Measurements from ENCODE around the gene PHF23.
A peak's percentile ranks its signal among the peaks of the same experiment; 100 is the strongest.

Gene PHF23

GRCh38 chr17:7228920-7229319 lies 10.3 kb downstream of the PHF23 start:
- Histone ChIP-seq H3K4me2 (ENCODE audit: insufficient read depth, low read length, poor library complexity, severe bottlenecking) (no peak overlapping the region), H3K9ac (ENCODE audit: low read depth, low read length, poor library complexity) (no peak overlapping the region), H3K27ac (replicated peaks; ENCODE audit: low read length) (no peak overlapping the region), H3K27me3 (ENCODE audit: control insufficient read depth in 3 of 3, insufficient read depth in 3 of 3, low read depth in 1 of 3, low read length in 3 of 3) (no peaks in the 10 kb centered on the region), H2BK5ac (ENCODE audit: low read length) (peak overlapping the region; percentile 53), H4K91ac (ENCODE audit: low read depth, low read length, poor library complexity) (no peak overlapping the region), H3K18ac (ENCODE audit: low read length) (no peak overlapping the region), H2BK12ac (ENCODE audit: low read length) (no peak overlapping the region), H2BK15ac (ENCODE audit: low read length) (no peak overlapping the region), H3K4ac (ENCODE audit: low read length) (no peak overlapping the region), H4K8ac (ENCODE audit: low read depth, low read length) (no peak overlapping the region), H3K9me3 (replicated peaks in 1 of 2; ENCODE audit: control insufficient read depth in 2 of 2, insufficient read depth in 1 of 2, low read depth in 1 of 2, low read length in 2 of 2) (no peaks in the 10 kb centered on the region), H3K23ac (ENCODE audit: low read depth, low read length, poor library complexity) (peak overlapping the region; percentile 43), H2AFZ (ENCODE audit: low read length) (no peak overlapping the region), H2BK120ac (ENCODE audit: low read depth, low read length) (no peak overlapping the region), H3K4me1 (ENCODE audit: control insufficient read depth in 2 of 2, insufficient read depth in 1 of 2, low read depth in 1 of 2, low read length in 2 of 2) (peaks cover 6 to 7% of the 10 kb centered on the region in 2 donors), H3K36me3 (replicated peaks in 1 of 2; ENCODE audit: control insufficient read depth in 2 of 2, insufficient read depth in 2 of 2, low read length in 2 of 2) (peaks cover 60 to 80% of the 10 kb centered on the region in 2 donors), H3K4me3 (ENCODE audit: low read length in 2 of 2) (no peak overlapping the region), H2AK5ac (ENCODE audit: low read depth, low read length) (no peak overlapping the region), H3K14ac (ENCODE audit: low read length) (no peak overlapping the region), H3K79me1 (ENCODE audit: low read depth, low read length) (peaks cover 13% of the 10 kb centered on the region)
- no peak for DNase-seq (ENCODE audit: low spot score)
- no CpG with 5 or more reads among the region's 14 CpGs for WGBS, 2 donors (ENCODE audit: extremely low coverage in 2 of 2, insufficient read length in 2 of 2, insufficient replicate concordance in 1 of 2)

- peaks cover 13% of the 10 kb centered on the region for H3K79me1 ChIP-seq (ENCODE audit: low read depth, low read length)
- H3K27me3 ChIP-seq (ENCODE audit: control insufficient read depth in 3 of 3, insufficient read depth in 3 of 3, low read depth in 1 of 3, low read length in 3 of 3): no peaks in the 10 kb centered on the region
- H3K9ac ChIP-seq (ENCODE audit: low read depth, low read length, poor library complexity): no peak overlapping the region
- no peak overlapping the region for H2BK120ac ChIP-seq (ENCODE audit: low read depth, low read length)
- no CpG with 5 or more reads among the region's 31 CpGs for WGBS, 2 donors (ENCODE audit: extremely low coverage in 2 of 2, insufficient read length in 2 of 2, insufficient replicate concordance in 1 of 2)
- no peak overlapping the region for H2AFZ ChIP-seq (ENCODE audit: low read length)
- H2BK12ac ChIP-seq (ENCODE audit: low read length): no peak overlapping the region
- no peaks in the 10 kb centered on the region for H3K9me3 ChIP-seq (replicated peaks in 1 of 2; ENCODE audit: control insufficient read depth in 2 of 2, insufficient read depth in 1 of 2, low read depth in 1 of 2, low read length in 2 of 2)
- H3K36me3 ChIP-seq (replicated peaks in 1 of 2; ENCODE audit: control insufficient read depth in 2 of 2, insufficient read depth in 2 of 2, low read length in 2 of 2): peaks cover 78 to 93% of the 10 kb centered on the region in 2 donors
- H2BK5ac ChIP-seq (ENCODE audit: low read length): no peak overlapping the region
- H4K91ac ChIP-seq (ENCODE audit: low read depth, low read length, poor library complexity): no peak overlapping the region
- no peak overlapping the region for H3K14ac ChIP-seq (ENCODE audit: low read length)
- no peak overlapping the region for H2AK5ac ChIP-seq (ENCODE audit: low read depth, low read length)
- no peak overlapping the region for H3K23ac ChIP-seq (ENCODE audit: low read depth, low read length, poor library complexity)
- no peak overlapping the region for H2BK15ac ChIP-seq (ENCODE audit: low read length)
- no peak overlapping the region for H3K4ac ChIP-seq (ENCODE audit: low read length)
- H4K8ac ChIP-seq (ENCODE audit: low read depth, low read length): no peak overlapping the region
- H3K18ac ChIP-seq (ENCODE audit: low read length): no peak overlapping the region
- no peak overlapping the region for H3K4me3 ChIP-seq (ENCODE audit: low read length in 2 of 2)
- no peak overlapping the region for H3K4me2 ChIP-seq (ENCODE audit: insufficient read depth, low read length, poor library complexity, severe bottlenecking)
- H3K27ac ChIP-seq (replicated peaks; ENCODE audit: low read length): no peak overlapping the region
- no peak for DNase-seq (ENCODE audit: low spot score)
- H3K4me1 ChIP-seq (ENCODE audit: control insufficient read depth in 2 of 2, insufficient read depth in 1 of 2, low read depth in 1 of 2, low read length in 2 of 2): peaks cover 0 to 2% of the 10 kb centered on the region in 2 donors
These were observed 12.2 kb downstream of the PHF23 start for GRCh38 chr17:7226721-7227710.

- no CpG with 5 or more reads among the region's 21 CpGs for whole genome bisulfite sequencing, 2 donors (ENCODE audit: extremely low coverage in 2 of 2, insufficient read length in 2 of 2, insufficient replicate concordance in 1 of 2)
- Histone ChIP-seq H4K8ac (ENCODE audit: low read depth, low read length) (no peak overlapping the region), H2BK15ac (ENCODE audit: low read length) (no peak overlapping the region), H2BK12ac (ENCODE audit: low read length) (no peak overlapping the region), H3K9me3 (replicated peaks in 1 of 2; ENCODE audit: control insufficient read depth in 2 of 2, insufficient read depth in 1 of 2, low read depth in 1 of 2, low read length in 2 of 2) (no peaks in the 10 kb centered on the region), H3K27me3 (ENCODE audit: control insufficient read depth in 3 of 3, insufficient read depth in 3 of 3, low read depth in 1 of 3, low read length in 3 of 3) (no peaks in the 10 kb centered on the region), H3K18ac (ENCODE audit: low read length) (no peak overlapping the region), H3K36me3 (replicated peaks in 1 of 2; ENCODE audit: control insufficient read depth in 2 of 2, insufficient read depth in 2 of 2, low read length in 2 of 2) (peaks cover 82 to 100% of the 10 kb centered on the region in 2 donors), H3K27ac (replicated peaks; ENCODE audit: low read length) (no peak overlapping the region), H2AK5ac (ENCODE audit: low read depth, low read length) (no peak overlapping the region), H2BK5ac (ENCODE audit: low read length) (no peak overlapping the region), H2BK120ac (ENCODE audit: low read depth, low read length) (no peak overlapping the region), H4K91ac (ENCODE audit: low read depth, low read length, poor library complexity) (no peak overlapping the region), H3K4ac (ENCODE audit: low read length) (no peak overlapping the region), H3K4me1 (ENCODE audit: control insufficient read depth in 2 of 2, insufficient read depth in 1 of 2, low read depth in 1 of 2, low read length in 2 of 2) (peaks cover 0 to under 1% of the 10 kb centered on the region in 2 donors), H3K9ac (ENCODE audit: low read depth, low read length, poor library complexity) (no peak overlapping the region), H3K23ac (ENCODE audit: low read depth, low read length, poor library complexity) (no peak overlapping the region), H3K4me2 (ENCODE audit: insufficient read depth, low read length, poor library complexity, severe bottlenecking) (no peak overlapping the region), H3K14ac (ENCODE audit: low read length) (no peak overlapping the region), H3K4me3 (ENCODE audit: low read length in 2 of 2) (no peak overlapping the region), H3K79me1 (ENCODE audit: low read depth, low read length) (peaks cover 13% of the 10 kb centered on the region), H2AFZ (ENCODE audit: low read length) (no peak overlapping the region)
- DNase-seq (ENCODE audit: low spot score): no peak
These were observed 13.4 kb downstream of the PHF23 start for GRCh38 chr17:7225711-7226331.

- H3K9ac ChIP-seq (ENCODE audit: low read depth, low read length, poor library complexity): no peak overlapping the region
- H3K4me1 ChIP-seq (ENCODE audit: control insufficient read depth in 2 of 2, insufficient read depth in 1 of 2, low read depth in 1 of 2, low read length in 2 of 2): peaks cover 5 to 6% of the 10 kb centered on the region in 2 donors
- no peak overlapping the region for H3K27ac ChIP-seq (replicated peaks; ENCODE audit: low read length)
- no peak overlapping the region for H3K4ac ChIP-seq (ENCODE audit: low read length)
- no peaks in the 10 kb centered on the region for H3K9me3 ChIP-seq (replicated peaks in 1 of 2; ENCODE audit: control insufficient read depth in 2 of 2, insufficient read depth in 1 of 2, low read depth in 1 of 2, low read length in 2 of 2)
- no peak overlapping the region for H3K14ac ChIP-seq (ENCODE audit: low read length)
- H3K79me1 ChIP-seq (ENCODE audit: low read depth, low read length): peaks cover 7% of the 10 kb centered on the region
- H3K4me3 ChIP-seq (ENCODE audit: low read length in 2 of 2): no peak overlapping the region
- H3K36me3 ChIP-seq (replicated peaks in 1 of 2; ENCODE audit: control insufficient read depth in 2 of 2, insufficient read depth in 2 of 2, low read length in 2 of 2): peaks cover 72 to 92% of the 10 kb centered on the region in 2 donors
- H2AK5ac ChIP-seq (ENCODE audit: low read depth, low read length): no peak overlapping the region
- no peak for DNase-seq (ENCODE audit: low spot score)
- no peak overlapping the region for H2BK15ac ChIP-seq (ENCODE audit: low read length)
- no peak overlapping the region for H2BK12ac ChIP-seq (ENCODE audit: low read length)
- H2AFZ ChIP-seq (ENCODE audit: low read length): no peak overlapping the region
- peak overlapping the region; percentile 49 for H4K8ac ChIP-seq (ENCODE audit: low read depth, low read length)
- no peak overlapping the region for H2BK120ac ChIP-seq (ENCODE audit: low read depth, low read length)
- peak overlapping the region; percentile 20 for H2BK5ac ChIP-seq (ENCODE audit: low read length)
- WGBS, 2 donors (ENCODE audit: extremely low coverage in 2 of 2, insufficient read length in 2 of 2, insufficient replicate concordance in 1 of 2): no CpG with 5 or more reads among the region's 15 CpGs
- peak overlapping the region; percentile 17 for H3K23ac ChIP-seq (ENCODE audit: low read depth, low read length, poor library complexity)
- no peak overlapping the region for H3K4me2 ChIP-seq (ENCODE audit: insufficient read depth, low read length, poor library complexity, severe bottlenecking)
- no peak overlapping the region for H4K91ac ChIP-seq (ENCODE audit: low read depth, low read length, poor library complexity)
- H3K27me3 ChIP-seq (ENCODE audit: control insufficient read depth in 3 of 3, insufficient read depth in 3 of 3, low read depth in 1 of 3, low read length in 3 of 3): no peaks in the 10 kb centered on the region
- H3K18ac ChIP-seq (ENCODE audit: low read length): no peak overlapping the region
These were observed 14.6 kb downstream of the PHF23 start for GRCh38 chr17:7224661-7225111.

All from neuronal stem cell (in vitro differentiated cells).